Muscle of arm (tissue), 12 donors: Measurements from ENCODE around the gene TAF4. TPM values are rescaled to one million over a fixed set of nuclear protein-coding genes. Genes with fewer than 3 reads are reported as not detected.

Experiments used
- DNase-seq: peaks from one replicate; pipeline ENCODE4 v3.0.0-alpha.2; 2013
- polyA plus RNA-seq, 12 donors: library from polyadenylated mRNA; unstranded; fragments of 120-200 nt; gene quantifications; one replicate each; pipeline ENCODE4 v1.2.1, GENCODE V29; 2013; ENCODE audit not compliant: insufficient read length in 12 of 12

Gene TAF4
- polyA plus RNA-seq, 12 donors, result 10.4 to 23.8 (median 12.3) TPM; not detected in 1

- no peak for DNase-seq
Measured at GRCh38 chr20:61933481-61933950, 132.2 kb downstream of the TAF4 start.

DNA sequence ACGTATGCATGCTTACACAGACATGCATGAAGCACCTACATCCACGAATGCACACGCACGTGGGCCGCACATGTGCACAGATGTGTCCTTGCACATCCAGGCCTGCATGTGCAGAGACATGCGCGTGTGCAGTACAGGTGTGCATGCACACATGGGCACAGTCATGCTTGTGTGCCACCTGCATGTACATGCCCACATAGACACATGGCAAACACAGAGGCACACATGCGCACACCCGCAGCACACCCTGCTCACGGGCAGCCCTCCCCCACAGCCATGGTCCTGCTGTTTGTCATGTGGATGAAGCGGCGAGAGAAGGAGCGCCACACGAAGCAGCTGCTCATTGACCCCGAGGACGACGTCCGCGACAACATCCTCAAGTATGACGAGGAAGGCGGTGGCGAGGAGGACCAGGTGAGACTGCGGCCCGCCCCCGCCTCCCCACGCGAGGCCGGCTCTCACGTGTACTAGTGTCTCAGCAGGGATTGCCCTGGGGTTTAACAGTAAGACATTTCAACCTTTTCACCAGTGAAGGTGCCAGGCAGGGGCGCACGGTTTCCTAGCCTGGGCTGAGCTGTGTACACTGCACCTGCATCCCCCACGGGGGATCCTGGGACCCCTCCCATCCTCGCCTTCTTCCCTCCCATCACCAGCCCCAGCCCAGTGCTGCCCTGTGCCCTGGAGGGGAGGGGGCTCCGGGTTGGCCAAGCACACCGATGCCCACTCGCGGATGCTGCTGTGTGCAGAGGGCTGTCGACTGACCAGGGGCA, 132.8 kb downstream of the TAF4 start:
- no peak for DNase-seq

DNA sequence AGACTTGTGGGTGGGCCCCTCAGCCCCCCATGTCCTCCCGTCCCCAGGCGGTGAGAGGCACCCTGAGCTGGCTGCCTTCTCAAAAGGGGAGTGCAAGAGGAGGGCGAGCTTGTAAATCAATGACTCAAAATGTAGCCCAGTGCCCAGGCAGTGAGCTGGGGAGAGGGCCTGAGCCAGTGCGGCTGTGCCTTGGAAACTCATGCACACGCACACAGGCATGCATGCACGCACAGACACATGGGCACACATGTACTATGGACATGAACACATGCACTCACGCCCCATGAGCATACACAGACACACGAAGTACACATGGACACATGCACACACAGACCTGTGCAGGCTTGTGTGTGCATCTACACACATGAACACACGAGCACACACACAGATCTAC, 133.5 kb downstream of the TAF4 start:
- no peak for DNase-seq

DNA sequence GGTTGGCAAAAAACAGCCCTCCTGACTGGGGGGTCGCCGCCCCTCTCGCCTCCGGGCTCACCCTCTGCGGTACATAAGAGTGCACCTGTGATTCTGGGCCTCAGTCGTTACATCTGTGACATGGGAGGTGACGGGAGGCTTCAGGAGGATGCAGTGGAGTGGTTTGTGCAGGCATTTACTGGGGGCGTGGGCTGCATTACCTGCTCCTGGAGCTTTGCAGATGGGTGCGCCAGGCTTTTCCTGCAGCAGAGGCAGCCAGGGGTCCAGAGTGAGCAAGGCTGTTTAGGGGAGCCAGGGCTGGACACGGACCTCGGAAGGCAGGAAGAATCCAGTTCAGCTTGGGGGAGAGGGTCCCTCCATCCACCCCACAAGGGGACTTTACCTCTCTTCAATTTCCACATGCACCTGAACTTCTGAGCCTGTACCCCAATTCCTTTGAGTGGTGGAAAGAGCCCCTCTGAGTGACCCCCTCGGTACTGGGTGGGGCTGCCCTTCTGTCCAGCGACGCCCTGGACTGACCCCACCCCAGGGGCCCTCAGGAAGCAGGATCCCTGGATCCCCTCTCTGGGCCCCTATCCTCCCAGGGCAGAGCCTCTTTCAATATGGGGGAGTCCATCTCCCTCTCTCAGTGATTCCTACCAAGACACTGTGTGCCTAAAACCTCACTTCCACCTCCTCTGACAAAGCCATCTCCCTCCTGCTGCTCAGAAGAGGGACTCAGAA, 134.0 kb downstream of the TAF4 start:
- no peak for DNase-seq

- DNase-seq, result no peak
Measured at GRCh38 chr20:61930776-61931475, 134.8 kb downstream of the TAF4 start.

DNA sequence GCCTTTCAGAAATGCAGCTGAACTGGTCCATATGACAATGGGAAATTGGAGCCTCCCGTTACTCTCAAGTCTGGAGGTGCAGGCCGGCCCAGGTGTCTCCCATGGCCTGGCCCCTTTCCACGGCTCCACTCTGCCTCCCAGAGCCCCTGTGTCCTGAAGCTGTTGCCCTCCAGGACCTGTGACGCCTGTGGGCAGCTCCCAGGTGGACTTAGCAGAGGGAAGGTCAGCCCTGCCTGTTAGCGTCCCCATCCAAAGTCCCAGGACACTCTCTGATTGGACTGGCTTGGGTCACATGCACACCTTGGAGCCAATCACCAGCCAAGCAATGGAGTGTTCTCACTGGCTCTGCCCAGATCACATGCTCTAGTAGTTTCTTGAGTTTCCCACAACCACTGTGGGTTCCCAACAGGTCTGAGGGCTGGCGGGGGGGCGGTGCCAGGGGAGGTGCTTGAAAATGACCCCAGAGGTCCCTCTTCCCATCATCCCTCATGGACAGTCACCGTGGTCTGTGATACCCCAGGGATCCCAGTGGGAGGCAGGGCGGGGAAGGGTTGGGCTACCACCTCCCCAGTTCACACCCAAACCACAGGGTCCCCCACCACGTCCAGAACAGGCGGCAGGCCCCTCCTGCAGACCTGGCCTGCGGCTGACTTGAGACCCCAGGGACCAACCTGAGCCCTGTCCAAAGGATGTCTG, 135.6 kb downstream of the TAF4 start:
- no peak for DNase-seq

- DNase-seq, result no peak
Measured at GRCh38 chr20:61929561-61929960, 136.1 kb downstream of the TAF4 start.

DNA sequence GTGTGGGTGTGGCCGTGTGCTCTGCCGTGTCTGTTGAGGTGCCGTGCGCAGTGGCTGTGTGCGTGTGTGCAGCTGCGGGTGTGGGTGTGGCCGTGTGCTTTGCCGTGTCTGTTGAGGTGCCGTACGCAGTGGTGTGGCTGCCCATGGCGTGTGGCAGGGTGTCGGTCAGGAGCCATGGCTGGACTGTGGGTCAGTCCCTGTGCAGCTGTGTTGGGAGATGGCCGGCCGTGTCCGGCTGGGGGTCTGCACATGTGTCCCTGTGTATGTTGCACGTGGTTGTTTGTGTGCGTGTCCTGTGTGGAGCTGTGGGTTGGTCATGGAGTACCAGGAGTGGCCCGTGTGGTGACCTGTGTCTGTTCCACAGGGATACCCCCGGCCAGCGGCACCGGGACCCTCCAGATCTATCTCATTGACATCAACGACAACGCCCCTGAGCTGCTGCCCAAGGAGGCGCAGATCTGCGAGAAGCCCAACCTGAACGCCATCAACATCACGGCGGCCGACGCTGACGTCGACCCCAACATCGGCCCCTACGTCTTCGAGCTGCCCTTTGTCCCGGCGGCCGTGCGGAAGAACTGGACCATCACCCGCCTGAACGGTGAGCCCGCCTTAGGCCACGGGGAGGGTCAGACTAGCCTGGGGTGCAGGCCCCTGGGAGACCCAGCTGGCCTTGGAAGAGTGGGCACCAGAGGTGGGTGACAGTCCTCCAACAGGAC, 137.7 kb downstream of the TAF4 start:
- no peak for DNase-seq

GRCh38 chr20:61927193-61927825, 138.4 kb downstream of the TAF4 start:
- DNase-seq, result no peak

- no peak for DNase-seq
Measured at GRCh38 chr20:61926796-61927192, 138.9 kb downstream of the TAF4 start.

DNA sequence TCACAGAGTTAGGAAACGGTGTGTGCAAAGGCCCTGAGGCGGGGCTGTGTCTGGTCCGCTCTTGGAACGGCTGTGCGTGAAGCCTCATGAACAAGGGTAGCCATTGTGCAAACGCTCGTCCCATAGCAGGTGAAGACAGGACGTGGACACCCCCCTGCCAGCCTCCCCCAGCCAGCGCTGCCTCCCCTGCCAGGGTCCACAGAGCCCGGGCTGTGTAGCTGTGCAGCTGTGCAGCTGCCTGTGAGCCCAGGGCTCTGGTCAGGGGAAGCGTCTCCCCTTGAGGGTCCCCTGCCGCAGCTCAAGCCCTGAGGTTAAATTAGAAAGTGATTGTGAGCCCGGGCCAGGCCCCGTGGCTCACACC, 139.4 kb downstream of the TAF4 start:
- no peak for DNase-seq

DNA sequence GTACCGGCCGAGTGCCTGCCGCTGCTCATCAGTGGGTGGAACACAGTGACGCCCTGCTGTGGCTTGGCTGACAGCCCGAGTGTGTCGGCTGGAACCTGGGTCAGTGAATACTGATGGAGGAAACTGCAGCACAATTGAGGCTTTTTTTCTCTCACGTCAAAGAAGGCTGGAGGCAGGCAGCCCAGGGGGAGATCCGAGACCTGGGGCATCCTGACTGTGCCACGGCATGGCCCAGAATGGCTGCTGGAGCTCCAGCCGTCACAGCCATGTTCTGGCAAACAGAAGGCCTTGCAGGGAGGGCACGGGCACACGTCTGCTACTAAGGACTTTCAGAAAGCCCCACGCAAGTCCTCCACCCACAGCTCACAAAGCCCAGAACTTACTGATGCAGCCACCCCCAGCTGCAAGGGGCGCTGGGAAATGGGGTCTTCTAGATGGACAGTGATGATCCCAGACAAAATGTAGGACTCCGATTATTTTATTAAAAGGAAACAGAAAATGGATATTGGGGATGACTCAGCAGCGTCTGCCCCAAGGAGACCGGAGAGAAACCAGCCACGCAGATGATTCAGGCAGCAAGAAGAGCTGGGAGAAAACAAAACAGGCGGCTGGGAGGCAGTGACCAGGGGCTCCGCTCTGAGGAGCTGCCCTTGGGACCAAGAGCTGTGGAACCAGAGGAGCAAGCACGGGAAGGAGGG, 140.0 kb downstream of the TAF4 start:
- no peak for DNase-seq

- DNase-seq, result no peak
Measured at GRCh38 chr20:61924858-61925554, 140.7 kb downstream of the TAF4 start.

Other genes with a start within 250 kb of the TAF4 start
- gene LSM14B, start 56.6 kb upstream of the TAF4 start, polyA plus RNA-seq, result 10 to 100 TPM in 11 of 12 donors, not detected in 1; 57.4 to 98.9 (median 75.7) TPM
- 100 to 1,000 TPM in 11 of 12 donors, not detected in 1; 101 to 259 (median 145) TPM for gene PSMA7, start 77.5 kb upstream of the TAF4 start, polyA plus RNA-seq
- gene SS18L1, start 77.9 kb upstream of the TAF4 start, polyA plus RNA-seq, result 10 to 100 TPM in 11 of 12 donors, not detected in 1; 13.5 to 21.0 (median 15.7) TPM
- 10 to 100 TPM in 11 of 12 donors, not detected in 1; 22.7 to 56.3 (median 26.8) TPM for gene MTG2, start 117.1 kb upstream of the TAF4 start, polyA plus RNA-seq
- 1 to 10 TPM in 5 of 12 donors, under 1 TPM in 4, not detected in 3; 0.21 to 2.5 (median 1.3) TPM for gene HRH3, start 154.4 kb upstream of the TAF4 start, polyA plus RNA-seq
- 10 to 100 TPM in 11 of 12 donors, not detected in 1; 24.1 to 43.3 (median 30.6) TPM for gene OSBPL2, start 172.6 kb upstream of the TAF4 start, polyA plus RNA-seq
- gene ADRM1, start 237.1 kb upstream of the TAF4 start, polyA plus RNA-seq, result 10 to 100 TPM in 11 of 12 donors, not detected in 1; 37.5 to 62.4 (median 46.7) TPM